IPS-20b (cell line): ENCODE results near the gene PRXL2C.
A peak's percentile ranks its signal among the peaks of the same experiment; 100 is the strongest.
"Not testable (repeated sequence)": the region's sequence is repeated elsewhere in the genome, so short reads cannot be mapped to it uniquely, and the experiment has no call there.

Source experiments
- H3K27ac ChIP-seq: one replicate; pipeline ENCODE4 v1.5.1; 2013; ENCODE audit warnings: low read length
- H3K27me3 ChIP-seq: 2 replicates; pipeline ENCODE4 v1.6.1; 2013; ENCODE audit warnings: mild to moderate bottlenecking, low read length, inconsistent platforms; ENCODE audit not compliant: insufficient read depth
- H3K36me3 ChIP-seq: 2 replicates; pipeline ENCODE4 v1.6.1; 2013; ENCODE audit warnings: low read depth, mild to moderate bottlenecking, inconsistent platforms, low read length, moderate library complexity; ENCODE audit not compliant: insufficient read depth
- H3K4me1 ChIP-seq: 2 replicates; pipeline ENCODE4 v1.6.1; 2013; ENCODE audit warnings: mild to moderate bottlenecking, control low read depth, inconsistent platforms, low read length, moderate library complexity; ENCODE audit not compliant: insufficient read depth
- H3K4me3 ChIP-seq: 2 replicates; pipeline ENCODE4 v1.5.1; 2013; ENCODE audit warnings: mild to moderate bottlenecking, low read length, inconsistent platforms
- H3K9ac ChIP-seq: 2 replicates; pipeline ENCODE4 v1.6.1; 2013; ENCODE audit warnings: low read depth, mild to moderate bottlenecking, inconsistent platforms, low read length, moderate library complexity
- H3K9me3 ChIP-seq: 2 replicates; pipeline ENCODE4 v1.6.1; 2013; ENCODE audit warnings: mild to moderate bottlenecking, low read depth, low read length, inconsistent platforms; ENCODE audit not compliant: insufficient read depth

Gene PRXL2C

GRCh38 chr9:96644137-96644536 lies 11.0 kb downstream of the PRXL2C start:
- H3K4me3 ChIP-seq, result no peak overlapping the region
- H3K27ac ChIP-seq, result no peak overlapping the region
- no peaks in the 10 kb centered on the region for H3K9me3 ChIP-seq
- no peaks in the 10 kb centered on the region for H3K4me1 ChIP-seq
- H3K36me3 ChIP-seq, result peaks cover 3% of the 10 kb centered on the region; the same call in 1 of the 2 replicates
- H3K9ac ChIP-seq, result no peak overlapping the region
- H3K27me3 ChIP-seq, result no peaks in the 10 kb centered on the region

DNA sequence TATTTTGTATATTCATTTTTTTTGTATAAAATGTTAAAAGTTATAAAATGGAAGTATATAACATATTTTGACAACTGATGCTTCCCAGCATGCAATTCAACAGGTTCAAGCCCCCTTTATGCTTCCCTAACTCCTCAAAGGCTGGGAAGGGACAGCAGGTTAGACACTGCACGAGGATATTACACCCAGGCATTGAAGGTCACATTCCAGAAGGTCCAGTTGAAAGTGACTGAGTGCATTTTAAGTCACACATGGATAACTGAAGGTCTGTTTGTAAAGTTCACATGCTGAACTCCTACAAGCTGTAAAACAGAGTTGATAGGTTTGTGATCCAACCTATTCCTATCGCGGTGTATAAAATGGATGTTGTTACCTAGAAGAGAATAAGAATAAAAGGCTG lies 13.6 kb downstream of the PRXL2C start:
- Histone ChIP-seq H3K36me3 (peaks cover 3% of the 10 kb centered on the region; the same call in 1 of the 2 replicates), H3K9me3 (no peaks in the 10 kb centered on the region), H3K9ac (no peak overlapping the region), H3K4me1 (no peaks in the 10 kb centered on the region), H3K4me3 (no peak overlapping the region), H3K27me3 (no peaks in the 10 kb centered on the region), H3K27ac (no peak overlapping the region)

DNA sequence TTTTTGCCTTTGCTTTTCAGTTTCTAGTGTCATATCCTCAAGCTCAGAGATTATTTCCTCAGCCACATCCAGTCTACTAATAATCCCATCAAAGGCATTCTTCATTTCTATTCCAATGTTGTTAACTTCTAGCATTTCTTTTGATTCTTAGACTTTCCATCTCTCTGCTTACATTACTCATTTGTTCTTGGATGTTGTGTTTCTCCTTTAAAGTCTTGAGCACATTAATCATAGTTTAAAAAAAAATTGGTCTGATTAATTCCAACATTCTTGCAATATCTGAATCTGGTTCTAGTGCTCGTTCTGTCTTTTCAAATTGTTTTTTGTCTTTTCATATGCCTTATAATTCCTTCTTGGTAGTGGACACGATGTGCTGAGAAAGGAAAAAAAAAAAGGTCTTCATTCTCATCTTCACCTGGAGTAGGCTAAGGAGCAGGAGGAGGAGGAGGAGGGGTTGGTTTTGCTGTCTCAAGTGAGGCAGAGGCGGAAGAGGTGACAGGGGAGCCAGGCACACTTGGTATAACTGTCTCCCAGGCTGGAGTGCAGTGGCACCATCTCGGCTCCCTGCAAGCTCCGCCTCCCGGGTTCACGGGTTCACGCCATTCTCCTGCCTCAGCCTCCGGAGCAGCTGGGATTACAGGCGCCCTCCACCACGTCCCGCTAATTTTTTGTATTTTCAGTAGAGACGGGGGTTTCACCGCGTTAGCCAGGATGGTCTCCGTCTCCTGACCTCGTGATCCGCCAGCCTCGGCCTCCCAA lies 16.3 kb downstream of the PRXL2C start:
- no peak overlapping the region for H3K27ac ChIP-seq
- no peaks in the 10 kb centered on the region for H3K27me3 ChIP-seq
- H3K4me1 ChIP-seq, result no peaks in the 10 kb centered on the region
- no peak overlapping the region for H3K9ac ChIP-seq
- no peaks in the 10 kb centered on the region for H3K36me3 ChIP-seq
- H3K4me3 ChIP-seq, result no peak overlapping the region
- no peaks in the 10 kb centered on the region for H3K9me3 ChIP-seq

GRCh38 chr9:96636368-96636767 lies 18.7 kb downstream of the PRXL2C start:
- Histone ChIP-seq H3K27me3 (no peaks in the 10 kb centered on the region), H3K9me3 (no peaks in the 10 kb centered on the region), H3K4me1 (no peaks in the 10 kb centered on the region), H3K9ac (no peak overlapping the region), H3K36me3 (no peaks in the 10 kb centered on the region), H3K27ac (no peak overlapping the region), H3K4me3 (no peak overlapping the region)

- not testable (repeated sequence) for H3K4me3 ChIP-seq, H3K27me3 ChIP-seq, H3K9me3 ChIP-seq, H3K9ac ChIP-seq, H3K4me1 ChIP-seq, H3K27ac ChIP-seq, H3K36me3 ChIP-seq
Measured at GRCh38 chr9:96633579-96633978, 21.5 kb downstream of the PRXL2C start.

- no peaks in the 10 kb centered on the region for H3K36me3 ChIP-seq
- H3K4me3 ChIP-seq, result no peak overlapping the region
- no peak overlapping the region for H3K9ac ChIP-seq
- H3K4me1 ChIP-seq, result peaks cover under 1% of the 10 kb centered on the region; the same call in 1 of the 2 replicates
- H3K9me3 ChIP-seq, result no peaks in the 10 kb centered on the region
- H3K27ac ChIP-seq, result no peak overlapping the region
- H3K27me3 ChIP-seq, result no peaks in the 10 kb centered on the region
Measured at GRCh38 chr9:96626912-96627311, 28.2 kb downstream of the PRXL2C start.

DNA sequence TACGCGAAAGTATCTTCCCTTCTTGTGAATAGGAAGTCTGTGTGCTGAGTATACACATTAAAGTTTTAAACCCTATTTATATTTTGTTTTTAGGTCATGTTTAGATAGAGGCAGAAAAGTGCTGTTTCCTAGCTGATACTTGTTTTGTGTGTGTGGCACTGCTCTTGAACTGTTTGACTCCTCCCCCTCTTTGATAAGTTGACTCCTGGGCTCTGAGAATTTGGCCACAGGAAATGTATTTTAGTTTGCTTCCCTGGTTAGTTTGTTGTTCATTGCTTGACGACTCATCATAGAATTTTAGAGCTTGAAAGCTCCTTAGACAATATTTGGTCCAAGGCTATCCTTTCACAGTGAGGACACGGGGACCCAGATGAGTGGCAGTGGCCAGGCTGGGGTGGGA lies 33.5 kb downstream of the PRXL2C start:
- Histone ChIP-seq H3K9ac (peak overlapping the region; percentile 60; the same call in 1 of the 2 replicates), H3K36me3 (no peaks in the 10 kb centered on the region), H3K4me3 (peak overlapping the region; percentile 72), H3K27ac (no peak overlapping the region), H3K4me1 (peaks cover 14% of the 10 kb centered on the region), H3K27me3 (peaks cover 24% of the 10 kb centered on the region), H3K9me3 (no peaks in the 10 kb centered on the region)

GRCh38 chr9:96620832-96621269 lies 34.3 kb downstream of the PRXL2C start:
- peak overlapping the region; percentile 60; the same call in 1 of the 2 replicates for H3K9ac ChIP-seq
- no peak overlapping the region for H3K27ac ChIP-seq
- H3K9me3 ChIP-seq, result no peaks in the 10 kb centered on the region
- no peaks in the 10 kb centered on the region for H3K36me3 ChIP-seq
- H3K4me3 ChIP-seq, result peak overlapping the region; percentile 72
- peaks cover 24% of the 10 kb centered on the region for H3K27me3 ChIP-seq
- peaks cover 14% of the 10 kb centered on the region for H3K4me1 ChIP-seq

GRCh38 chr9:96620181-96620514 lies 35.0 kb downstream of the PRXL2C start:
- Histone ChIP-seq H3K27me3 (peaks cover 24% of the 10 kb centered on the region), H3K4me1 (peaks cover 14% of the 10 kb centered on the region)

DNA sequence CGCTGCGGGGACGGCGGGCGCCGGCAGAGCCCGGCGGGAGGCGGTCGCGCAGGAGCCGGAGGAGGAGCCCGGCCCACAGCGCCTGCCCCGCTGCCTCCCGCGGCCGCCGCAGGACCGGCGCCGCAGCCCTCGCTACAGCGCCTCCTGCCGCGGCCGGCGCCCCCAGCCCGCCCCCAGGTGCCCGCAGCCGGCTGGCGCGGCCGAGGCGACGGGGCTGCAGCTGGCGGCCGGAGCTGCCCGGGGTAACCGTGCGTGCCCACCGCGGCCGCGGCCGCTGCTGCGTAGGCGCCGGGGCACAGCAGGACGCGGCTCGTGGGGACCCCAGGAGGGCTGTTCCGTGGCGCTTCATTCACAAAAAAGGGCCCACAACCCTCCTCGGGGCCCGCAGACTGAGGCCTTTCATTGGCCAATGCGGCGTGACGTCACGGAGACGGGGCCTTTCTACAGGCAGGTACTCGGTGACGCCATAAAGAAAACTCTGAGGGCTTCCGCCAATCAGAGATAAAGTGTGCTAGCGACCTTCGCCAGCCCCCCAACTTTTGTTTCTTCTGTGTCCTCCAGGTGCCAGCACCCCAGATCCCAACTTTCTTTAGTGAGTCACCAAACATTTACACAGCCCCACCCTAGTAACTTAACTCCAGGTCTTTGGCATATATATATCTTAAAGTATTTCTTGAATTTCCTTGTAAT lies 35.5 kb downstream of the PRXL2C start, which contains the start of gene CDC14B:
Gene CDC14B (minus strand): TSS at position 353 of the 690 bp plus-strand sequence. CDS start 465 bp downstream, outside the sequence.
- H3K4me3 ChIP-seq, result peak within 1 kb of the TSS; percentile 72
- H3K27me3 ChIP-seq, result peaks cover 24% of the 10 kb centered on the region
- H3K9ac ChIP-seq, result peak within 1 kb of the TSS; percentile 60; the same call in 1 of the 2 replicates
- peak within 1 kb of the TSS; percentile 16 for H3K27ac ChIP-seq
- H3K36me3 ChIP-seq, result no peaks in the 10 kb centered on the region
- peaks cover 14% of the 10 kb centered on the region for H3K4me1 ChIP-seq
- H3K9me3 ChIP-seq, result no peaks in the 10 kb centered on the region

More at GRCh38 chr9:96620181-96620514, 35.0 kb downstream of the PRXL2C start:
- peak overlapping the region; percentile 16 for H3K27ac ChIP-seq
- peak overlapping the region; percentile 72 for H3K4me3 ChIP-seq
- H3K36me3 ChIP-seq, result no peaks in the 10 kb centered on the region
- H3K9ac ChIP-seq, result peak overlapping the region; percentile 60; the same call in 1 of the 2 replicates
- no peaks in the 10 kb centered on the region for H3K9me3 ChIP-seq

DNA sequence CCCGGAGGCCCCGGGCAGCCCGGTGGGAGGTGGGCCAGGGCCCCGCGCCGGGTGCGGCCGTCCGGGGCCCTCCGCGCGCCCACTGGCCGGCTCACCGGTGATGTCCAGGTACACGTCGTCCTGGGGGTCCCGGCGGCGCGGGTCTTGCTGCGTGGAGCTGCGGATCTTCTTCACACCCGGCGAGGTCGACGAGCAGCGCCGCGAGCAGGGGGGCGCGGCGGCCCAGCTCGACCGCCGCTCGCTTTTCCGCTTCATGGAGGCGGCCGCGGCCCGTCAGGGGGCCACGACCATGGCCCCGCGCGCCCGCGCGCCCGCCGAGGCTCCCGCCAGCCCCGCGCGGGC lies 36.0 kb downstream of the PRXL2C start:
- Histone ChIP-seq H3K27ac (no peak overlapping the region), H3K4me1 (peaks cover 14% of the 10 kb centered on the region), H3K9ac (peak overlapping the region; percentile 49; the same call in 1 of the 2 replicates), H3K4me3 (peak overlapping the region; percentile 71; the same call in 1 of the 2 replicates), H3K27me3 (peaks cover 24% of the 10 kb centered on the region), H3K36me3 (no peaks in the 10 kb centered on the region), H3K9me3 (no peaks in the 10 kb centered on the region)
